ENCODE measurements around the gene SLC39A12. TPM values are rescaled to one million over a fixed set of nuclear protein-coding genes. Genes with fewer than 3 reads are reported as not detected.

The SLC39A12 gene
- not detected in 2 replicates for total RNA-seq

DNA sequence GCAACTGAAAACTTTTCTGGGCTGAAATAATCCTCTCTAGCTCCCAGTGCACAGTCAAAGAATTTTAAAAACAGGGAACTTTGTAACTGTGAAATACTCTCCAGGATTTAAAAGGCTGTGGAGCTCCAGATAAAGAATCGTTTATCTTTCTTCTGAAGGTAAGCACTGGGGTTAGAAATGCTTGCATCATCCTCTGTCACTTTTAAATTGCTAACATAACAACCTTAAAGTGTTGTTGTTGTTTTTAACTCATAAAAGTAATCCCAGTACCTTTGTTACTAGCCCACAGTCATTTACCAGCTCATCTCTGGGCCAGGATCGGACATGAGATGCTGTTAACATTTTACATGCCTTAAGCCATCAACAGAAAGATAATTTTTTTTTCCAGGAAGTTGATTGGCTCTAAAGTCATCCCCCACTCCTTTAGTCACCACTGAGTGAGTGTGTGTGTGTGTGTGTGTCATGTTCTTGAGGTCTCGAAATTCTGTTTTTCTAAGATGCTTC is at the start of gene SLC39A12:
TSS of gene SLC39A12 (plus strand) at position 51 of the 504 bp plus-strand sequence. CDS start 1,359 bp downstream, outside the sequence.

Other genes starting within 250 kb of the SLC39A12 start
- 0.06 and 0.15 TPM in 2 replicates for gene TMEM236, start 199.7 kb upstream of the SLC39A12 start, total RNA-seq
- gene MRC1, start 142.6 kb upstream of the SLC39A12 start, total RNA-seq, result 0.19 and 0.59 TPM in 2 replicates
- 0.06 and 0.15 TPM in 2 replicates for gene CACNB2, start 188.5 kb downstream of the SLC39A12 start, total RNA-seq